ENCODE measurements around the gene TNFRSF17. TPM values are rescaled to one million over a fixed set of nuclear protein-coding genes. Genes with fewer than 3 reads are reported as not detected.
"Not testable (repeated sequence)": the region's sequence is repeated elsewhere in the genome, so short reads cannot be mapped to it uniquely, and the experiment has no call there.

TNFRSF17 gene
- total RNA-seq, 1 experiment from 2014 or later = not detected

DNA sequence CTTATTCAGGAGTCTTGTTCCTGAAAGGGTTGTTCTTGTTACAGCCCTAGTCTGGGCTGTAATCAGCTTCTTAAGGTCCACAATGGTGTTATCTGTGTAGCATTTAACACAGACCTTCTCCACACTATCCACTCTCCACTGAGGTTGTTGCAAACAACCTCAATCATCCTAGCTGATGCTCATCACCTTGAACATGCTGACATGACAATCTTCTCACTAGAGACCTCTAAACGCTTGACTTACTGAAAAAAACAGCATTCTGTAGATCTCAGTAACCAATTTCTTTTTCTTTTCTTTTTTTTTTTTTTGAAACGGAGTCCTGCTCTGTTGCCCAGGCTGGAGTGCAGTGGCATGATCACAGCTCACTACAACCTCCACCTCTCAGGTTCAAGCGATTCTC lies 3.6 kb downstream of the TNFRSF17 start (continued):
- TF ChIP-seq, protein P1, sequence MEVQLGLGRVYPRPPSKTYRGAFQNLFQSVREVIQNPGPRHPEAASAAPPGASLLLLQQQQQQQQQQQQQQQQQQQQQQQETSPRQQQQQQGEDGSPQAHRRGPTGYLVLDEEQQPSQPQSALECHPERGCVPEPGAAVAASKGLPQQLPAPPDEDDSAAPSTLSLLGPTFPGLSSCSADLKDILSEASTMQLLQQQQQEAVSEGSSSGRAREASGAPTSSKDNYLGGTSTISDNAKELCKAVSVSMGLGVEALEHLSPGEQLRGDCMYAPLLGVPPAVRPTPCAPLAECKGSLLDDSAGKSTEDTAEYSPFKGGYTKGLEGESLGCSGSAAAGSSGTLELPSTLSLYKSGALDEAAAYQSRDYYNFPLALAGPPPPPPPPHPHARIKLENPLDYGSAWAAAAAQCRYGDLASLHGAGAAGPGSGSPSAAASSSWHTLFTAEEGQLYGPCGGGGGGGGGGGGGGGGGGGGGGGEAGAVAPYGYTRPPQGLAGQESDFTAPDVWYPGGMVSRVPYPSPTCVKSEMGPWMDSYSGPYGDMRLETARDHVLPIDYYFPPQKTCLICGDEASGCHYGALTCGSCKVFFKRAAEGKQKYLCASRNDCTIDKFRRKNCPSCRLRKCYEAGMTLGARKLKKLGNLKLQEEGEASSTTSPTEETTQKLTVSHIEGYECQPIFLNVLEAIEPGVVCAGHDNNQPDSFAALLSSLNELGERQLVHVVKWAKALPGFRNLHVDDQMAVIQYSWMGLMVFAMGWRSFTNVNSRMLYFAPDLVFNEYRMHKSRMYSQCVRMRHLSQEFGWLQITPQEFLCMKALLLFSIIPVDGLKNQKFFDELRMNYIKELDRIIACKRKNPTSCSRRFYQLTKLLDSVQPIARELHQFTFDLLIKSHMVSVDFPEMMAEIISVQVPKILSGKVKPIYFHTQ (CRISPR knock-in tag; IDR thresholded peaks at IDR 0.05) = no peak
- no peak for TF ChIP-seq ZNF317 (CRISPR knock-in tag; IDR thresholded peaks at IDR 0.05; ENCODE audit: borderline replicate concordance, low read depth)
- no peak for TF ChIP-seq JAZF1 (CRISPR knock-in tag; IDR thresholded peaks at IDR 0.05)

DNA sequence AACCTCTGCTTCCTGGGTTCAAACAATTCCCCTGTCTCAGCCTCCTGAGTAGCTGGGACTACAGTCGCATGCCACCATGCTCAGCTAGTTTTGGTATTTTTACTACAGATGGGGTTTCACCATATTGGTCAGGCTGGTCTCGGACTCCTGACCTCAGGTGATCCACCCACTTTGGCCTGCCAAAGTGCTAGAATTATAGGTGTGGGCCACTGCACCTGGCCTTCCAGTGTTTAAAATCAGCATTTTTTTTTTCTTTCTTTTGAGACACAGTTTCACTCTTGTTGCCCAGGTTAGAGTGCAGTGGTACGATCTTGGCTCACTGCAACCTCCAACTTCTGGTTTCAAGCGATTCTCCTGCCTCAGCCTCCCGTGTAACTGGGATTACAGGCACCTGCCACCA lies 5.3 kb downstream of the TNFRSF17 start:
- H3K4me1 Mint-ChIP-seq; H3K4me3 Mint-ChIP-seq; H3K9me3 Mint-ChIP-seq; ATAC-seq; H3K27ac Mint-ChIP-seq; H3K27me3 Mint-ChIP-seq (ENCODE audit: low read depth); H3K36me3 Mint-ChIP-seq; DNase-seq (ENCODE audit: low spot score); POLR2A ChIA-PET: not testable (repeated sequence)
- CTCF ChIA-PET = interaction anchor here (1.1 kb wide), 1 partner anchor 98 kb away, joined by 5 read pairs; no protein-coding TSS in a partner anchor

DNA sequence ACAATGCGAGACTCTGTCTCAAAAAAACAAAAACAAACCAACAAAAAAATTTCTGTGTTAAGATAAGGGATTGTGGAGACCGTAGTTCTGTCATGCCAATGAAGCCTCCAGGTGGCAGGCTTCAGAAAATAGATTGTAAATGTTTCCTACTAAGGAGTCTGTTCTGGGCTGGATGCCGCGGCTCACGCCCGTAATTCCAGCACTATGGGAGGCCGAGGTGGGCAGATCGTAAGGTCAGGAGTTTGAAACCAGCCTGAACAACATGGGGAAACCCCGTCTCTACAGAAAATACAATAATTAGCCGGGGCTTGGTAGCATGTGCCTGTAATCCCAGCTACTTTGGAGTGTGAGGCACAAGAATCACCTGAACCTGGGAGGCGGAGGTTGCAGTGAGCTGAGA lies 7.1 kb downstream of the TNFRSF17 start:
- H3K36me3 Mint-ChIP-seq = no peaks in the 10 kb centered on the region; the same call in 1 of the 2 replicates
- TF ChIP-seq, protein P2, sequence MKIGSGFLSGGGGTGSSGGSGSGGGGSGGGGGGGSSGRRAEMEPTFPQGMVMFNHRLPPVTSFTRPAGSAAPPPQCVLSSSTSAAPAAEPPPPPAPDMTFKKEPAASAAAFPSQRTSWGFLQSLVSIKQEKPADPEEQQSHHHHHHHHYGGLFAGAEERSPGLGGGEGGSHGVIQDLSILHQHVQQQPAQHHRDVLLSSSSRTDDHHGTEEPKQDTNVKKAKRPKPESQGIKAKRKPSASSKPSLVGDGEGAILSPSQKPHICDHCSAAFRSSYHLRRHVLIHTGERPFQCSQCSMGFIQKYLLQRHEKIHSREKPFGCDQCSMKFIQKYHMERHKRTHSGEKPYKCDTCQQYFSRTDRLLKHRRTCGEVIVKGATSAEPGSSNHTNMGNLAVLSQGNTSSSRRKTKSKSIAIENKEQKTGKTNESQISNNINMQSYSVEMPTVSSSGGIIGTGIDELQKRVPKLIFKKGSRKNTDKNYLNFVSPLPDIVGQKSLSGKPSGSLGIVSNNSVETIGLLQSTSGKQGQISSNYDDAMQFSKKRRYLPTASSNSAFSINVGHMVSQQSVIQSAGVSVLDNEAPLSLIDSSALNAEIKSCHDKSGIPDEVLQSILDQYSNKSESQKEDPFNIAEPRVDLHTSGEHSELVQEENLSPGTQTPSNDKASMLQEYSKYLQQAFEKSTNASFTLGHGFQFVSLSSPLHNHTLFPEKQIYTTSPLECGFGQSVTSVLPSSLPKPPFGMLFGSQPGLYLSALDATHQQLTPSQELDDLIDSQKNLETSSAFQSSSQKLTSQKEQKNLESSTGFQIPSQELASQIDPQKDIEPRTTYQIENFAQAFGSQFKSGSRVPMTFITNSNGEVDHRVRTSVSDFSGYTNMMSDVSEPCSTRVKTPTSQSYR (CRISPR knock-in tag; IDR thresholded peaks at IDR 0.05) = no peak
- TF ChIP-seq, protein P3, sequence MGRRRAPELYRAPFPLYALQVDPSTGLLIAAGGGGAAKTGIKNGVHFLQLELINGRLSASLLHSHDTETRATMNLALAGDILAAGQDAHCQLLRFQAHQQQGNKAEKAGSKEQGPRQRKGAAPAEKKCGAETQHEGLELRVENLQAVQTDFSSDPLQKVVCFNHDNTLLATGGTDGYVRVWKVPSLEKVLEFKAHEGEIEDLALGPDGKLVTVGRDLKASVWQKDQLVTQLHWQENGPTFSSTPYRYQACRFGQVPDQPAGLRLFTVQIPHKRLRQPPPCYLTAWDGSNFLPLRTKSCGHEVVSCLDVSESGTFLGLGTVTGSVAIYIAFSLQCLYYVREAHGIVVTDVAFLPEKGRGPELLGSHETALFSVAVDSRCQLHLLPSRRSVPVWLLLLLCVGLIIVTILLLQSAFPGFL (CRISPR knock-in tag; IDR thresholded peaks at IDR 0.05; ENCODE audit: borderline replicate concordance) = no peak
- TF ChIP-seq RORB (CRISPR knock-in tag; IDR thresholded peaks at IDR 0.05) (no peak), ZNF121 (CRISPR knock-in tag; IDR thresholded peaks at IDR 0.05) (no peak), KAT7 (CRISPR knock-in tag; IDR thresholded peaks at IDR 0.05; ENCODE audit: borderline replicate concordance) (no peak), IRF2 (CRISPR knock-in tag; IDR thresholded peaks at IDR 0.05; ENCODE audit: borderline replicate concordance, low read depth) (no peak), ETV6 (CRISPR knock-in tag; IDR thresholded peaks at IDR 0.05) (no peak)
- TF ChIP-seq, protein P4, sequence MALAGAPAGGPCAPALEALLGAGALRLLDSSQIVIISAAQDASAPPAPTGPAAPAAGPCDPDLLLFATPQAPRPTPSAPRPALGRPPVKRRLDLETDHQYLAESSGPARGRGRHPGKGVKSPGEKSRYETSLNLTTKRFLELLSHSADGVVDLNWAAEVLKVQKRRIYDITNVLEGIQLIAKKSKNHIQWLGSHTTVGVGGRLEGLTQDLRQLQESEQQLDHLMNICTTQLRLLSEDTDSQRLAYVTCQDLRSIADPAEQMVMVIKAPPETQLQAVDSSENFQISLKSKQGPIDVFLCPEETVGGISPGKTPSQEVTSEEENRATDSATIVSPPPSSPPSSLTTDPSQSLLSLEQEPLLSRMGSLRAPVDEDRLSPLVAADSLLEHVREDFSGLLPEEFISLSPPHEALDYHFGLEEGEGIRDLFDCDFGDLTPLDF (CRISPR knock-in tag; IDR thresholded peaks at IDR 0.05) = no peak
- peaks cover 13% of the 10 kb centered on the region for H3K4me1 Mint-ChIP-seq
- CTCF ChIA-PET = interaction anchor here (1.4 to 2.3 kb wide), 3 partner anchors 13 to 96 kb away, joined by 4 to 21 read pairs (median 7); no protein-coding TSS in a partner anchor
- H3K4me3 Mint-ChIP-seq = no peak overlapping the region
- POLR2A ChIA-PET = no interaction called here
- no peaks in the 10 kb centered on the region for H3K27me3 Mint-ChIP-seq (ENCODE audit: low read depth)
- DNase-seq (ENCODE audit: low spot score) = peak; percentile 18
- H3K27ac Mint-ChIP-seq = peak overlapping the region; percentile 32; the same call in 1 of the 2 replicates
- H3K9me3 Mint-ChIP-seq = no peaks in the 10 kb centered on the region
- peak; percentile 27; the same call in 1 of the 2 replicates for ATAC-seq

DNA sequence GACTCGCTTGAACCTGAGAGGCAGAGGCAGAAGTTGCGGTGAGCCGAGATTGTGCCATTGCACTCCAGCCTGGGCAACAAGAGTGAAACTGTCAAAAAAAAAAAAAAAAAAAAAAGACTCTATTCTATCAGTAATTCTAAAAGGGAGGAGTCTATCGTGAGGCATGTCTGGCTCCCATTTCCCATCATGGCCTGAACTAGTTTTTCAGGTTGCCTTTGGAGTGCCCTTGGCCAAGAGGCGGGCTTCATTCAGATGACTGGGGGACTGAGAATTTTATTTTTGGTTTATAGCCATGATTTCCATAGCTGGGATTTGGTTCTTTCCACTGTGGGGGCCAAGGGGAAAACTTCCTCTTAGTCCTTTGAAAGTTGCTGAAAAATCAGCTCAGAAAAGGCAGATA lies 8.1 kb downstream of the TNFRSF17 start:
- H3K27ac Mint-ChIP-seq = no peak overlapping the region
- DNase-seq (ENCODE audit: low spot score) = no peak
- POLR2A ChIA-PET = interaction anchor here (0.6 to 0.7 kb wide), 2 partner anchors 33 to 134 kb away, joined by 4 to 5 read pairs; no protein-coding TSS in a partner anchor
- H3K4me3 Mint-ChIP-seq = no peak overlapping the region
- H3K36me3 Mint-ChIP-seq = no peaks in the 10 kb centered on the region; the same call in 1 of the 2 replicates
- no peaks in the 10 kb centered on the region for H3K27me3 Mint-ChIP-seq (ENCODE audit: low read depth)
- H3K4me1 Mint-ChIP-seq = peaks cover 22% of the 10 kb centered on the region
- no peak for ATAC-seq
- CTCF ChIA-PET = interaction anchor here (1.4 to 2.3 kb wide), 3 partner anchors 14 to 95 kb away, joined by 4 to 21 read pairs (median 7); no protein-coding TSS in a partner anchor
- H3K9me3 Mint-ChIP-seq = no peaks in the 10 kb centered on the region
- TF ChIP-seq MYBL2 (CRISPR knock-in tag; IDR thresholded peaks at IDR 0.05) = no peak
- TF ChIP-seq, protein P5, sequence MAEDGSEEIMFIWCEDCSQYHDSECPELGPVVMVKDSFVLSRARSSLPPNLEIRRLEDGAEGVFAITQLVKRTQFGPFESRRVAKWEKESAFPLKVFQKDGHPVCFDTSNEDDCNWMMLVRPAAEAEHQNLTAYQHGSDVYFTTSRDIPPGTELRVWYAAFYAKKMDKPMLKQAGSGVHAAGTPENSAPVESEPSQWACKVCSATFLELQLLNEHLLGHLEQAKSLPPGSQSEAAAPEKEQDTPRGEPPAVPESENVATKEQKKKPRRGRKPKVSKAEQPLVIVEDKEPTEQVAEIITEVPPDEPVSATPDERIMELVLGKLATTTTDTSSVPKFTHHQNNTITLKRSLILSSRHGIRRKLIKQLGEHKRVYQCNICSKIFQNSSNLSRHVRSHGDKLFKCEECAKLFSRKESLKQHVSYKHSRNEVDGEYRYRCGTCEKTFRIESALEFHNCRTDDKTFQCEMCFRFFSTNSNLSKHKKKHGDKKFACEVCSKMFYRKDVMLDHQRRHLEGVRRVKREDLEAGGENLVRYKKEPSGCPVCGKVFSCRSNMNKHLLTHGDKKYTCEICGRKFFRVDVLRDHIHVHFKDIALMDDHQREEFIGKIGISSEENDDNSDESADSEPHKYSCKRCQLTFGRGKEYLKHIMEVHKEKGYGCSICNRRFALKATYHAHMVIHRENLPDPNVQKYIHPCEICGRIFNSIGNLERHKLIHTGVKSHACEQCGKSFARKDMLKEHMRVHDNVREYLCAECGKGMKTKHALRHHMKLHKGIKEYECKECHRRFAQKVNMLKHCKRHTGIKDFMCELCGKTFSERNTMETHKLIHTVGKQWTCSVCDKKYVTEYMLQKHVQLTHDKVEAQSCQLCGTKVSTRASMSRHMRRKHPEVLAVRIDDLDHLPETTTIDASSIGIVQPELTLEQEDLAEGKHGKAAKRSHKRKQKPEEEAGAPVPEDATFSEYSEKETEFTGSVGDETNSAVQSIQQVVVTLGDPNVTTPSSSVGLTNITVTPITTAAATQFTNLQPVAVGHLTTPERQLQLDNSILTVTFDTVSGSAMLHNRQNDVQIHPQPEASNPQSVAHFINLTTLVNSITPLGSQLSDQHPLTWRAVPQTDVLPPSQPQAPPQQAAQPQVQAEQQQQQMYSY (CRISPR knock-in tag; IDR thresholded peaks at IDR 0.05) = no peak
- no peak for TF ChIP-seq OVOL2 (CRISPR knock-in tag; IDR thresholded peaks at IDR 0.05; ENCODE audit: borderline replicate concordance)
- TF ChIP-seq, protein P6, sequence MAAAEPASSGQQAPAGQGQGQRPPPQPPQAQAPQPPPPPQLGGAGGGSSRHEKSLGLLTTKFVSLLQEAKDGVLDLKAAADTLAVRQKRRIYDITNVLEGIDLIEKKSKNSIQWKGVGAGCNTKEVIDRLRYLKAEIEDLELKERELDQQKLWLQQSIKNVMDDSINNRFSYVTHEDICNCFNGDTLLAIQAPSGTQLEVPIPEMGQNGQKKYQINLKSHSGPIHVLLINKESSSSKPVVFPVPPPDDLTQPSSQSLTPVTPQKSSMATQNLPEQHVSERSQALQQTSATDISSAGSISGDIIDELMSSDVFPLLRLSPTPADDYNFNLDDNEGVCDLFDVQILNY (CRISPR knock-in tag; IDR thresholded peaks at IDR 0.05) = no peak
- no peak for TF ChIP-seq NR1H2 (CRISPR knock-in tag; IDR thresholded peaks at IDR 0.05)
